ENCODE results near the gene ITPKC.
"Not testable (repeated sequence)": the region's sequence is repeated elsewhere in the genome, so short reads cannot be mapped to it uniquely, and the experiment has no call there.

Gene ITPKC

DNA sequence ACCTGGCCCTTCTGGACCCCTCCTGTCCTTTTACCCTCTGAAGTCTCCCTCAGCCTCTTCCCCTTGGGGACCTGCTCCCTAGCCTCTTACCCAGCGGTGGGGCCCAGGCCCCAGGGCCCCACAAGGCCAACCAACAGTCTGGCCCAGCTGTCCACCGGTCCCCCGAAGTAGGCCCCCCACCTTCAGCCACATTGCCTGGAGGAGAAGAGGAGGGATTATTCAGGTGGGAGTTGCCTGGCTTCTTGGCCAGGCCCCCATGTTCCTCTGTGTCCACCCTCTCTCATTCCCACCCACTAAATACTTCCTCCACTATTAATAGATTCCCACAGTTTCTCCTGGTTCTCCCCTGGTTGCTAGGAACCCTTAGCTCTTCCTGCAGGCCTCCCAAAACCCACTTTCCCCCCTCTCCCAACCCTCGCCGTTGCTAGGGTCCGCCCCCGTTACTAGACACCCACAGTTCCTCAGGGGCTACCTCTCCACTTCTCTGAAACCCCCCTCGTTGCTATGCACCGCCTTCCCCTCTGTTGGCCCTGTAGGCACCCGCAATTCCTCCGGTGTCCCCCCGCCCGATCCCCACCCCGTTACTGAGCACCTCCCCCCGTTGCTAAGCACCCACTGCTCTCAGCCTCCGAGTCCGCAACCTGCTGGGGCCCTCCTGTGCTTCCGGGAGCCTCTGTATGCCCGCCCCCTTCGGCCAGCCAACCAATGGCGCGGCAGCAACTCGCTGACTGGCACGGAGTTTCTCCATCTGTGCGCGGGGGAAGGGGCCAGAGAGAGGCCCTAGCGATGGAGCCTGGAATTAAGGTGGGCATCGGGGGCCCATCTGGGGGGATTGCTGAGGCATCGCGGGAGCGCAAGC is 2.2 kb upstream of the ITPKC start:
- DNase-seq (ENCODE audit: low spot score) (peak; percentile 80), FAIRE-seq (no peak)

DNA sequence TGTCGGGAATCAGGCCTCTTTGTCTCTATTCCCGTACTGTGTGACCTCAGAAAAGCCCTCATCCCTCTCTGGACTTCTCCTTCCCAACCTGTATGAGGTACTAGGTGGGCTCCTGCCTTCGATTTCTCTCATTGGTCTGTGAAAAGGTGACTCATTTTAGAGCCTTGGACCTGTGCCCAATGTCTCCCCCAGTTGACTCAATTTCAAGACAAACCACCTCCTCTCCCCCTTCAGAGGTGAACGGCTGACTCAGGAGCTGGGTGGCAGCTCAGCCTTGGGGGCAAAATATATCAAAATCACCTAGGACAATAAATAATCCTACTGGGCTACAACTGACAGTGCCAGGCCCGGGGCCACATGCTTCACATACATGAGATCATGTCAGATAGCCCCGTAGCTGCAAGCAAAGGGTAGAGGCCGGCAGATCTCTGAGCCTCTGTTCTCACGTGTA is 856 bp upstream of the ITPKC start:
- DNase-seq (ENCODE audit: low spot score) (peak; percentile 92), FAIRE-seq (no peak)

DNA sequence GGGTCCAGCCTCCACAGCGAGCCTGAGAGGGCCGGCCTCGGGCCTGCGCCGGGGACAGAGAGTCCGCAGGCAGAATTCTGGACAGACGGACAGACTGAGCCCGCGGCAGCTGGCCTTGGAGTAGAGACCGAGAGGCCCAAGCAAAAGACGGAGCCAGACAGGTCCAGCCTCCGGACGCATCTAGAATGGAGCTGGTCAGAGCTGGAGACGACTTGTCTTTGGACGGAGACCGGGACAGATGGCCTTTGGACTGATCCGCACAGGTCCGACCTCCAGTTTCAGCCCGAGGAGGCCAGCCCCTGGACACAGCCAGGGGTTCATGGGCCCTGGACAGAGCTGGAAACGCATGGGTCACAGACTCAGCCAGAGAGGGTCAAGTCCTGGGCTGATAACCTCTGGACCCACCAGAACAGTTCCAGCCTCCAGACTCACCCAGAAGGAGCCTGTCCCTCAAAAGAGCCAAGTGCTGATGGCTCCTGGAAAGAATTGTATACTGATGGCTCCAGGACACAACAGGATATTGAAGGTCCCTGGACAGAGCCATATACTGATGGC is 490 bp downstream of the ITPKC start:
- FAIRE-seq, result no peak

DNA sequence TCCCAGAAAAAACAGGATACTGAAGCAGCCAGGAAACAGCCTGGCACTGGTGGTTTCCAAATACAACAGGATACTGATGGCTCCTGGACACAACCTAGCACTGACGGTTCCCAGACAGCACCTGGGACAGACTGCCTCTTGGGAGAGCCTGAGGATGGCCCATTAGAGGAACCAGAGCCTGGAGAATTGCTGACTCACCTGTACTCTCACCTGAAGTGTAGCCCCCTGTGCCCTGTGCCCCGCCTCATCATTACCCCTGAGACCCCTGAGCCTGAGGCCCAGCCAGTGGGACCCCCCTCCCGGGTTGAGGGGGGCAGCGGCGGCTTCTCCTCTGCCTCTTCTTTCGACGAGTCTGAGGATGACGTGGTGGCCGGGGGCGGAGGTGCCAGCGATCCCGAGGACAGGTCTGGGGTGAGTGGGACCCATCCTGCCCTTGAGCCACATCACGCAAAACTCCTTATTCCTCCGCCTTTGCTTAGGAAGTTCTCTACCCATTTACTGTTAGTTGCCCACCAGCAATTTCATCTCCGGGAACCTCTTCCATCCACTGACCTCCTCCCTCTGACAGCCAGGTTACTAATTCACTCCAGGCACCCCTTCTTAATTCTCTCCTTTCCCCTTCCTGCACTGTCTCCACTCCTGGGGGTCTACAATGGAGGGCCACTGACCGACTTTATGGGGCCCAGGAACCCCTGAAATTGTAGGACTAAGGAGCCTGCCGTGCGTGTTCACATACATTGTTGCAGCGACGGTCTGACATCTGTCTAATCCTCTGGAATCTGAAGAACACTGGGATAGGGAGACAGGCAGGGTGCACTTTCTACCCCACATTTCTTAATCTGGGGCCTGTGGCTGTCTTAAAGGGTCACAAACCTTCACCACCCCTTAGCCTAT is 1.2 kb downstream of the ITPKC start:
- DNase-seq (ENCODE audit: low spot score) (peak; percentile 5), FAIRE-seq (no peak)

More for the DNA sequence above, 490 bp downstream of the ITPKC start:
- DNase-seq (ENCODE audit: low spot score), result no peak

DNA sequence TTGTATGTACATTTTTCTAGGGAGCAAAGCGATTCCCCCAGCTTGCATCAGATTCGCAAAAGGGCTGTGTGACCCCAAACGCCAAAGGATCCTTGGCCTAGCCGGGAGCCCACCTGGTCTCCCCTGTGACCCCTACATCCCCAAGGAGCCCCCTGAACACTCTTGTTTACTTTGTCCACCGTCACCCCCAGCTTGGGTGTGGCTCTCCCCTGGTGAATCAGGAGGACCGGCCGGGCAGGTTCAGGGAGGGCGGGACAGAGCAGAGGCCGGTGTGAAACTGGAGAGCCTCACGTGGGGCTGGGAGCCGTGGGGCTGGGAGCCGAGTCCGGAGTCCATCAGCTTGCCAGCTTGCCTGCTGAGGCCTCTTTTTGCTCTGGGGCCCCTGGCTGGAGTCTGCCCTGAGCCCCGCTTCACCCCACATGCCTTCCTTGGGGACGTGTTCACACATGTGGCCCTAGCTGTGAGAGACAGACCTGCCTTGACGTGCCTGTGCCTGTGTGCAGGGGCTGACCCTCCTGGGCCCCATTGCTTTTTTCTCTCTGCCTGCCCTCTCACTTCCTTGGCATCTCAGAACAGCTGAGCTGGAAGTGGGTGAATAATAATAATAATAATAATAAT is 2.0 kb downstream of the ITPKC start:
- FAIRE-seq, result no peak
- DNase-seq (ENCODE audit: low spot score), result peak; percentile 3

DNA sequence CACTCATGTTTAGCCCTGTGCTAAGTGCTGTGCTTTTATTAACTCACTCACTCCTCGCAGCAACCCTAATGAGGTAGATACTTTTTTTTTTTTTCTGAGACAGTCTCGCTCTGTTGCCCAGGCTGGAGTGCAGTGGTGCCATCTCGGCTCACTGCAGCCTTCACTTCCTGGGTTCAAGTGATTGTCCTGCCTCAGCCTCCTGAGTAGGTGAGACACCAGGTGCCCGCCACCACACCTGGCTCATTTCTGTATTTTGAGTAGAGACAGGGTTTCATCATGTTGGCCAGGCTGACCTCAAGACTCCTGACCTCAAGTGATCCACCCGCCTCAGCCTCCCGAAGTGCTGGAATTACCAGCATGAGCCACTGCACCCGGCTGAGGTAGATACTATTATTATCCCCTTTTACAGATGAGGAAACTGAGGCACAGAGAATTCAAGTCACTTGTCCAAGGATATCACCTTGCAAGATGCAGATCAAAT is 2.5 kb downstream of the ITPKC start:
- DNase-seq (ENCODE audit: low spot score) (no peak), FAIRE-seq (no peak)

DNA sequence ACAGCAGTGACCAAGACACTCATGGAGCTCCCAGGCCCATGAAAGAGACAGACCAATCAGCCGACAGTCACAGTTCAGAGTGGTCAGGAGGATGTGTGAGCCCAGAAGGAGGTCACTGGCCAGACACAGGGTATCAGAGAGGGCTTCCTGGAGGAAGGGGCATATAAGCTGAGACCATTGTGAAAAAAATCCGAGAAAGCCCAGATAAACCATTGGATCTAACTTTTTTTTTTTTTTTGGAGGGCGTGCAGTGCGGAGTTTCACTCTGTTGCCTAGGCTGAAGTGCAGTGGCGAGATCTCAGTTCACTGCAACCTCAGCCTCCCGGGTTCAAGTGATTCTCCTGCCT is 4.2 kb downstream of the ITPKC start:
- DNase-seq (ENCODE audit: low spot score), result no peak
- no peak for FAIRE-seq

DNA sequence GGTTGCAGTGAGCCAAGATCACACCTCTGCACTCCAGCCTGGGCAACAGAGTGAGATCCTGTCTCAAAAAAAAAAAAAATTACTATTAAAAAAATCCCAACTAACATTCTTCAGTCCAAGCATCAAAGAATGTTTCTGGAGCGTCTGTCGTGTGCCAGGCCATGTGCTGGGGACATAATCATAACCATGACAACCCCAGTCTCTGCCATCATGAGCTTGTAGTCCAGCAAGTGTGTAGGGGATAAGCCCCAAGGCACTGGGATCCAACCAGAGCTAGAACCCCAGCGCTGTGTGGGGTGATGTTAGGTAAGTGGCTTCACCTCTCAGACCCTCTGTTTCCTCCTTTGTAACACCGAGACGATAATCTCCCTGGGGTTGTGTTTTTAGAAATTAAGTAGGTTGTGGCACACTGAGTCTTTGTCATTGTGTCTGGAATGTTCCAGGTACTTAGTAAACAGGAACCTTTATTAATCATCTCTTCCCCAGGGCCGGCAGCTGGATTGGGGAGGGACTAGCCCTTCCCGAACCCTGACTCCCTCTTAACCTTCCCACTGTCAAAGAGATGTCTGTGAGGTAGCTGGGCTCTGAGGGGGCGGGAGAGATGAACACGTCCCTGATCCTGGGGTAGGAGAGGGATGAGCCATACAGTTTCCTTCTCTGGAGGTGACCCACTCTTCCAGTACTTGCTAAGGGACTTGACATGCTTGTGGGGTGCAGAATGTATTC is 5.2 kb downstream of the ITPKC start:
- DNase-seq (ENCODE audit: low spot score) (no peak), FAIRE-seq (no peak)

DNA sequence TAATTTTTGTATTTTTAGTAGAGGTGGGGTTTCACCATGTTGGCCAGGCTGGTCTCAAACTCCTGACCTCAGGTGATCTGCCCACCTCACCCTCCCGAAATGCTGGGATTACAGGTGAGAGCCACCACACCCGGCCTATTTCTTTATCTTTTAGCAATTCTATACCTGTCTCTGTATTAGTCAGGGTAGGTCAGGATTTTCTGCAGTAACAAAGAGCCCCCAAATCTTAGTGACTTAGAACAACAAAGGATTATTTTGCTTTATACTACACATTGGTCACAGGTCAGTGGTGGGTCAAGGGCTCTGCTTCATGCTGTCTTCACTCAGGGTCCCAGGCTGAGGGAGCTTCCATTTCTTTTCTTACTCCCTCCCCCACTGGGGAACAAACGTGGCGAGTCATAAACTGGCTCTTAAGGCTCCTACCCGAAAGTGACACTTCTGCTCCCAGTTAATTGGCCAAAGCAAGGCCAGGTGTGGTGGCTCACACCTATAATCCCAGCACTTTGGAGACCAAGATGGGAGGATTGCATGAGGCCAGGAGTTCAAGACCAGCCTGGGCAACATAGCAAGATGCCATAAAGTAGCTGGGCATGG is 6.8 kb downstream of the ITPKC start:
- no peak for DNase-seq (ENCODE audit: low spot score)
- FAIRE-seq, result no peak

DNA sequence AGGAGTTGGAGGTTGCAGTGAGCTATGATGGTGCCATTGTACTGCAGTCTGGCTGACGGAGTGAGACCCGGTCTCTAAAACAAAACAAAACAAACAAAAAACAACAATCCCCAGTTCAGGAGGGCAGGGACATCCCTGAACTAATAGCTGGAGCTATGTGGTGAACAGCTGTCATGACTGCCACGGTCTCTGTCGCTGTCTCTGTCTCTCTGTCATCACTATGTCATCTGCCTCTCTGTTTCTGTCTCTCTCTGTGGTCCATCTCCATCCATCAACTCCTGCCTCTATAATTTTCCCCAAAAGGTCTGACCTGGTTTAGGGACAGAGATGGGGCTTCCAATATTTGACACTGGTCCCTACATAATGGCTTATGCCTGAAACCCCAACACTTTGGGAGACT is 7.4 kb downstream of the ITPKC start:
- DNase-seq (ENCODE audit: low spot score) (no peak), FAIRE-seq (no peak)

DNA sequence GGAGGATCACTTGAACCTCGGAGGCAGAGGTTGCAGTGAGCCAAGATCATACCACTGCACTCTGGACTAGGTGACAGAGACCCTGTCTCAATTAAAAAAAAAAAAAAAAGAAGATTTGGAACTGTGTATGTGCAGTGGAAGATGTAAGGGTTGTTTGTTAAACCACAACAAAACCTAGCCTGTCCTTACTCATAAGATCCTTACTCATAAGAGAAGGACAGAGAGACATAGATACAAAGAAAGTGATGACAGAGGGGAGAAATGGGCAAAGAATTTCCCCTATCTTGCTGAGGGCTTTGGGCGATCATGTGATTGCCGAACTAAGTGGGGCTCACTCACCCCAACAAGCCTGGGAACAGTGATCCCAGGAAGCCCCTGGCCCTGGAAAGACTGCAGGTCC is 7.9 kb downstream of the ITPKC start:
- DNase-seq (ENCODE audit: low spot score) (no peak), FAIRE-seq (no peak)

DNA sequence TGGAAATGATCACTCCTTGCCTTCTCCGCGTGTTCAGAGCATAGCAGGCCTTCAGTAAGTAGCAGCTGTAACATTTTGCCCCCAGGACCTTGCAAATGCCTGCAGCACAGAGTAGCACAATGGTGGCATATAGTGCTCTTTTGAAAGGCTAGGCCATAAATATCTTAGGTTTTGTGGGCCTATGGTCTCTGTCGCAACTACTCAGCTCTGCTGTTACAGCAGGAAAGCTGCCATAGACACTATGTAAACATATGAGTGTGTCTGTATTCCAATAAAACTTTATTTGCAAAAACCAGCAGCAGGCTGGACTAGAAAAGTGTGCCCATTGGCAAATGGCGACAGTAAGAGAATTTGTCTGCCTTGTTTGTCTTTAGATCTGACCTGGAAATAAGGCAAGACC is 9.4 kb downstream of the ITPKC start:
- FAIRE-seq, result no peak
- no peak for DNase-seq (ENCODE audit: low spot score)

DNA sequence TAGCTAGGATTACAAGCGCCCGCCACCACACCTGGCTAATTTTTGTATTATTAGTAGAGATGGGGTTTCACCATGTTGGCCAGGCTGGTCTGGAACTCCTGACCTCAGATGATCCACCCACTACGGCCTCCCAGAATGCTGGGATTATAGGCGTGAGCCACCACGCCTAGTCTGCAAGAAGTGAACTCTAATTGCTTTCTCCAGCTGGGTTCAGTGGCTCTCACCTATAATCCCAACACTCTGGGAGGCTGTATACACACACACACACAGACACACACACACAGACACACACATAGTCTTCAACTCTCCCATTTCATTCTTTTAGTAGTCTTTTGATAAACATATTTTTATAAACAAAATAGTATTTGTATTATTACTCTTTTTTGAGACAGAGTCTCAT is 13.2 kb downstream of the ITPKC start:
- not testable (repeated sequence) for FAIRE-seq; DNase-seq (ENCODE audit: low spot score)

DNA sequence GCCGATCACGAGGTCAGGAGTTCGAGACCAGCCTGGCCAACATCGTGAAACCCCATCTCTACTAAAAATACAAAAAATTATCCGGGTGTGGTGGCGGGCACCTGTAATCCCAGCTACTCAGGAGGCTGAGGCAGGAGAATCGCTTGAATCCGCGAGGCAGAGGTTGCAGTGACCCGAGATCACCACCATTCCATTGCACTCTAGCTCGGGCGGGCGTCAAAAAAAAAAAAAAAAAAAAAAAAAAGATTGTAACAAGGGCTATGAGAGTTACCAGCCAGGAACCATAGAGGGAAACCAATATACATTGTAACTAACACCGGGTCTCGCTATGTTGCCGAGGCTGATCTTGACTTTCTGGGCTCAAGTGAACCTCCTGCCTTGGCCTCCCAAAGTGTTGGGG is 15.4 kb downstream of the ITPKC start:
- not testable (repeated sequence) for FAIRE-seq; DNase-seq (ENCODE audit: low spot score)

DNA sequence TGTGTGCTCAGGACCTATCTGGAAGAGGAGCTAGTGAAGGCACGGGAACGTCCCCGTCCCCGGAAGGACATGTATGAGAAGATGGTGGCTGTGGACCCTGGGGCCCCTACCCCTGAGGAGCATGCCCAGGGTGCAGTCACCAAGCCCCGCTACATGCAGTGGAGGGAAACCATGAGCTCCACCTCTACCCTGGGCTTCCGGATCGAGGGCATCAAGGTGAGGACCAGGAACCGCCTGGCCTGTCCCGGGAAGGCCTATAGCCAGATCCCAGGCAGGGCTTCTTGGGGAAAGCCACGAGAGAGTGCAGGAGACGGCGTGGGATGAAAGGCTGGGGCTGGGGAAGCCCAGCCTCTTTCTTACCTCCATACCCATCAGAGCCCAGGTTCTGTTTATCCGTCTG is 16.2 kb downstream of the ITPKC start:
- no peak for DNase-seq (ENCODE audit: low spot score)
- no peak for FAIRE-seq

DNA sequence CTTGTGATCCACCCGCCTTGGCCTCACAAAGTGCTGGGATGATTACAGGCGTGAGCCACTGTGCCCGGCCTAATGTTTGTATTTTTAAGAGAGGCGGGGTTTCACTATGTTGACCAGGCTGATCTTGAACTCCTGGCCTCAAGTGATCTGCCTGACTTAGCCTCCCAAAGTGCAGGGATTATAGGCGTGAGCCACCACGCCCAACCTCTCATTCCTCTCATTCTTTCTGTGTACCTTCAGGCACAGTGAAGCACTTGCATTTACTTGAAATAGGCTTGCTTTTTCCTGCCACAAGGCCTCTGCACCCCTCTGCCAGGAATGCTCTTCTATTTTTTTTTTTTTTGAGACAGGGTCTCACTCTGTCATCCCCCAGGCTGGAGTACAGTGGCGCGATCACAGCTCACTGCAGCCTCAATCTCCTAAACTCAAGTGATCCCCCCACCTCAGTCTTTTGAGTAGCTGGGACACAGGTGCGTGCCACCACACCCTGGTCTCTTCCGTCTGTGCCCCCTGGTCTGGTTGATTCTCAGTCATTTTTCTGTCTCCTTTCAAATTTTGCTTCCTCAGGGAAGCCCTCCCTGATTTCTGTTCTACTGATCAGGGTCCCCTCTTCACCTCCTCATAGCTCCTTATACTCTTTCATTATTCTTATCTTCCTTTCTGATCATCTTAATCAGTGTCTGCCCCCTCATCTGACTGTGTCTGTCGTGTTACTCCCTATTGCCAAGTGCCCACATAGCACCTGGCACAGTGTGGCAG is 18.3 kb downstream of the ITPKC start:
- FAIRE-seq (no peak), DNase-seq (ENCODE audit: low spot score) (no peak)

DNA sequence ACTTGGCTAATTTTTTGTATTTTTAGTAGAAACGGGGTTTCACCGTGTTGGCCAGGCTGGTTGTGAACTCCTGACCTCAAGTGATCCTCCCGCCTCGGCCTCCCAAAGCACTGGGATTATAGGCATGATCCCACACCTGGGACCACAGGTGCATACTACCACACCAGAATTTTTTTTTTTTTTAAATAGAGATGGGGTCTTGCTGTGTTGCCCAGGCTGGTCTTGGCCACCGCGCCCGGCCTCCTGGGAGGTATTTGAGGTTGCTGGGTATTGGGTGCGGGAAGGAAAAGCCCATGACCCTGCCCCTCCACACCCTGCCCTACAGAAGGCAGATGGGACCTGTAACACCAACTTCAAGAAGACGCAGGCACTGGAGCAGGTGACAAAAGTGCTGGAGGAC is 19.7 kb downstream of the ITPKC start:
- FAIRE-seq, result no peak
- no peak for DNase-seq (ENCODE audit: low spot score)

DNA sequence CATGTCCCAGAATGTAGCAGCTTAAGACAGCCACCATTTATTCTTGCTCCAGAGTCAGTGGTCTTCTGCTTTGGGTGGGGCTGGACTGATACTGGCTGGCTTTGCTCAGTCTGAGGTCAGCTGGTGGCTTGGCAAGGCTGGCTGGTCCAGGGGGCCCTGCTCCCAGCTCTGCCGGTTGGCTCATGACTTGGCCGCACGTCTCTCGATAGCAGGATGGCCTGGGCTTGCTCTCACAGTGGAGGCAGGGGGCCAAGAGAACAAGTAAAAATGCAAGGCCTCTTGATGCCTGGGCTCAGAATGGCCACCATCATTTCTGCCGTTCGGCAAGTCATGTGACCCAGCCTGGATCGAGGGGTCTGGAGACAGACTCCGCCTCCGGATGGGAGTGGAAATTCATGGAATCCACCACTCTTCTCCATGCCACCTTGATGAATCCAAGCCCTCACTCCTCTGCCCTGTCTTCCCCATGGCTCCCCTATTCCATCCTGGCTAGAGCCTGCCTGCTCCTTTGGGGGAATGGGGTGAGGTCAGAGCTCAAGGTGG is 20.3 kb downstream of the ITPKC start:
- no peak for DNase-seq (ENCODE audit: low spot score)
- no peak for FAIRE-seq

DNA sequence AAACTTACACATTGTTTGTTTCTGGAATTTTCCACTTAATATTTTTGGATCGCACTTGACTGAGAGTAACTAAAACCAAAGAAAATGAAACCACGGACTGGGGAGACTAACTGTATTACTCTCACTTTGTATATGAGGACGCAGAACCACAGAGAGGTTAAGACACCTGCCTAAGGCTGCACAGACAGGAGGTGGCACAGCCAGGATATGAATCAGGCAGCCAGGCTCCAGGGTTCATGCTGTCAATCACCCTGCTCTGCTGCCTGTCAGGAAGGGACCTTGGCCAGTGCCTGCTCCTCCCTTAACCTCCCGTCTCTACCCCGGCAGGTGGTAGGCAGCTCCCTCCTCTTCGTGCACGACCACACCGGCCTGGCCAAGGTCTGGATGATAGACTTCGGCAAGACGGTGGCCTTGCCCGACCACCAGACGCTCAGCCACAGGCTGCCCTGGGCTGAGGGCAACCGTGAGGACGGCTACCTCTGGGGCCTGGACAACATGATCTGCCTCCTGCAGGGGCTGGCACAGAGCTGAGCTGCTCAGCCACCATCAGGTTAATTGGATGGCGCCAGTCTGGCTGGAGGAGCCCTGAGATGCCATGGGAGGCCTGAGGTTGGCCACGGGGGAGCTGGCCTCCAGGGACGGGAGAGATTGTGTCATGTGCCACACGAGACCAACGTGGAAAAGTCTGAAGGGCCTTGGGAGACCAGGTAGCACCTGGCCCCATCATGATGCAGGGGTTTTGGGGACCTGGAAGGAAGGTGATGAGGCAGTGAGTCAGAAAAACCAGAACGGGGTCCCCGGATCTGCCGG is 22.3 kb downstream of the ITPKC start:
- DNase-seq (ENCODE audit: low spot score) (no peak), FAIRE-seq (no peak)
